A549 (cell line): ENCODE measurements around the gene DPEP2NB. TPM values are rescaled to one million over a fixed set of nuclear protein-coding genes. Genes with fewer than 3 reads are reported as not detected.

ENCODE experiments used
- ATAC-seq, 2 experiments: fragments of 200-7000 bp in 1 of 2; fragments of >200 bp in 1 of 2; cut with Nextera tagmentation in 1 of 2; cut with Tn5 transposase in 1 of 2; 3 replicates each; pipeline versions ENCODE4 v1.8.0 to v1.9.1; 2018 to 2020; ENCODE audit warnings: mild to moderate bottlenecking in 1 of 2, moderate library complexity in 1 of 2
- CTCF ChIA-PET: fragments of 300-600 bp; sonication (Branson Sonifier 250); formaldehyde crosslinking; extraction: SDS; loops from one replicate; lab custom pipeline; 2021; ENCODE audit warnings: antibody characterized with exemption, inconsistent platforms; lab: Yijun Ruan, JAX
- POLR2A ChIA-PET: fragments of 350-600 bp; formaldehyde crosslinking; extraction: SDS; loops from one replicate; lab custom pipeline; 2021; ENCODE audit warnings: antibody characterized with exemption, inconsistent platforms; lab: Yijun Ruan, JAX
- DNase-seq, 2 experiments: peaks; one replicate each; pipeline versions ENCODE4 v3.0.0 to v3.0.0-alpha.2; 2011 to 2016; ENCODE audit warnings: low read depth in 1 of 2, low spot score in 1 of 2
- FAIRE-seq: peaks from 2 replicates; lab custom pipeline; 2011; peaks lifted over from hg19 to GRCh38; lab: Jason Lieb, UNC
- H3K27ac ChIP-seq, 2 experiments: fragments of >200 bp; sonication (Bioruptor Twin); formaldehyde crosslinking; 3 replicates each; pipeline ENCODE4 v1.5.1; 2016 to 2017
- H3K4me1 ChIP-seq: fragments of >200 bp; sonication (Bioruptor Twin); formaldehyde crosslinking; 3 replicates; pipeline ENCODE4 v1.6.1; 2016
- H3K4me2 ChIP-seq: fragments of >200 bp; sonication (Bioruptor Twin); formaldehyde crosslinking; 3 replicates; pipeline ENCODE4 v1.6.1; 2016
- H3K4me3 ChIP-seq: fragments of >200 bp; sonication (Bioruptor Twin); formaldehyde crosslinking; 3 replicates; pipeline ENCODE4 v1.5.1; 2016
- H3K9me3 ChIP-seq: fragments of >200 bp; sonication (Bioruptor Twin); formaldehyde crosslinking; 3 replicates; pipeline ENCODE4 v1.6.1; 2016
- CBX8 ChIP-seq: fragments of 200-600 bp; sonication (generic); IDR thresholded peaks from 2 replicates; pipeline ENCODE4 v1.6.1; 2016
- E2F6 ChIP-seq: IDR thresholded peaks from 2 replicates; pipeline ENCODE4 v1.6.1; 2012; ENCODE audit warnings: low read depth, borderline replicate concordance
- EHMT2 ChIP-seq: fragments of 200-600 bp; sonication (generic); IDR thresholded peaks from 2 replicates; pipeline ENCODE4 v1.6.1; 2016; ENCODE audit warnings: antibody characterized with exemption, low read depth, mild to moderate bottlenecking, moderate library complexity
- EP300 ChIP-seq, 2 experiments: fragments of >200 bp; sonication (Bioruptor Twin); formaldehyde crosslinking; IDR thresholded peaks; 2 replicates in 1 of 2; 3 replicates in 1 of 2; pipeline ENCODE4 v1.6.1; 2016 to 2017
- ESRRA ChIP-seq: fragments of 150-350 bp; IDR thresholded peaks from 2 replicates; pipeline ENCODE4 v1.6.1; 2014; ENCODE audit warnings: mild to moderate bottlenecking, low read length, borderline replicate concordance
- HEYL ChIP-seq: fragments of 250-450 bp; sonication (Bioruptor Pico); IDR thresholded peaks from 2 replicates; pipeline ENCODE4 v1.8.0; 2021; ENCODE audit warnings: mild to moderate bottlenecking, moderate library complexity
- HMGXB4 ChIP-seq: fragments of 250-450 bp; sonication (Bioruptor Pico); IDR thresholded peaks from 2 replicates; pipeline ENCODE4 v1.5.0; 2021; ENCODE audit warnings: mild to moderate bottlenecking, moderate library complexity, borderline replicate concordance
- KDM1A ChIP-seq: fragments of 200-600 bp; sonication (generic); IDR thresholded peaks from 2 replicates; pipeline ENCODE4 v1.6.1; 2016; ENCODE audit warnings: low read depth, mild to moderate bottlenecking
- MAZ ChIP-seq: fragments of 150-350 bp; IDR thresholded peaks from 2 replicates; pipeline ENCODE4 v1.6.1; 2014; ENCODE audit warnings: antibody characterized with exemption, low read depth, low read length, borderline replicate concordance
- MYC ChIP-seq: IDR thresholded peaks from 2 replicates; pipeline ENCODE4 v1.6.1; 2012; ENCODE audit warnings: mild to moderate bottlenecking, inconsistent platforms, low read length, improper control_type of control experiment, borderline replicate concordance
- NFE2L2 ChIP-seq: fragments of 150-350 bp; conservative IDR thresholded peaks from 2 replicates; pipeline ENCODE4 v1.6.1; 2014; ENCODE audit warnings: low read length
- POLR2AphosphoS2 ChIP-seq: conservative IDR thresholded peaks from 2 replicates; pipeline ENCODE4 v1.6.1; 2012; ENCODE audit warnings: low read length, improper control_type of control experiment, inconsistent platforms
- RARB ChIP-seq: fragments of 250-450 bp; sonication (Bioruptor Pico); IDR thresholded peaks from 2 replicates; pipeline ENCODE4 v1.8.0; 2021; ENCODE audit warnings: mild to moderate bottlenecking, moderate library complexity
- SMC3 ChIP-seq: fragments of >200 bp; sonication (Bioruptor Twin); formaldehyde crosslinking; IDR thresholded peaks from 3 replicates; pipeline ENCODE4 v1.6.1; 2018; ENCODE audit warnings: inconsistent platforms
- TFCP2L1 ChIP-seq: fragments of 250-450 bp; sonication (Bioruptor Pico); IDR thresholded peaks from 2 replicates; pipeline ENCODE4 v1.5.0; 2021; ENCODE audit warnings: mild to moderate bottlenecking
- TP53 ChIP-seq: fragments of 250-450 bp; sonication (Bioruptor Pico); IDR thresholded peaks from 2 replicates; pipeline ENCODE4 v1.5.0; 2021; ENCODE audit warnings: mild to moderate bottlenecking, moderate library complexity
- ZC3H11A ChIP-seq: fragments of 450-650 bp; IDR thresholded peaks from 2 replicates; pipeline ENCODE4 v1.6.1; 2014; ENCODE audit warnings: antibody characterized with exemption, mild to moderate bottlenecking
- WGBS: methylation state at CpG from one replicate; pipeline ENCODE4 v1.1.6; 2017; ENCODE audit errors: missing lambda C conversion rate; 5-methylcytosine and 5-hydroxymethylcytosine counted together
- polyA plus RNA-seq, 4 experiments: library from polyadenylated mRNA; depleted of rRNA in 3 of 4; stranded (reverse); fragments of >200 nt; fragmentation: RNase III in 1 of 4; extraction: RNeasy Plus Mini Kit Qiagen cat#74134 plus additional on column Dnase treatment in 1 of 4; gene quantifications; 2 replicates in 3 of 4; 3 replicates in 1 of 4; pipeline ENCODE4 v1.2.3, GENCODE V29; 2011 to 2017

DPEP2NB gene
- polyA plus RNA-seq, 2 of the 4 experiments (the other 2 are of a cell fraction): not detected

DNA sequence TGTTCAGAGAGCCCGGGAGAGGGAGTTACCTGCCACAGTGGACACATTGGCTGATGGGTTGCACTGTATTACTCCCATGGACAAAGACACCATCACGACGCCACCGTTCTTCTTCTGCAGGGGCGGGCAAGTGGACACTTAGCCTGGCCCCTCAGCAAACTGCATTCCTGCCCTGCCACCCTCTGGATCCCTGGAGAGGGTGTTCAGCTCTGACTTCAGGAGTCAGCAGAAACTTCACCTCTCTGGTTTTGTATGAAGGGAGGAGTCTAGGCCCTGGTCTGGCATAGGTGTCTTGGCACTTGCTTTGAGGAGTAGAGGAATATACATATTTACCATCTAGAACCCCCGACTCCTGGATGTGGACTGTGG, 25.7 kb downstream of the DPEP2NB start:
- ATAC-seq (no peak), FAIRE-seq (no peak), DNase-seq (no peak)
- ChIA-PET CTCF (interaction anchor here (0.7 to 5.5 kb wide), 5 partner anchors 9 to 240 kb away, joined by 3 to 21 read pairs (median 5); no protein-coding TSS in a partner anchor), POLR2A (interaction anchor here (0.6 kb wide), 1 partner anchor 95 kb away, joined by 9 read pairs; no protein-coding TSS in a partner anchor)
- Histone ChIP-seq H3K27ac (no peak overlapping the region), H3K9me3 (no peaks in the 10 kb centered on the region), H3K4me3 (no peak overlapping the region), H3K4me2 (no peak overlapping the region), H3K4me1 (peaks cover 8% of the 10 kb centered on the region)
- no peak for TF ChIP-seq ESRRA
- TF ChIP-seq TP53 (CRISPR knock-in tag): no peak
- TF ChIP-seq CBX8: no peak
- TF ChIP-seq TFCP2L1 (CRISPR knock-in tag): no peak
- WGBS: 77% methylated on average over 6 of the region's 6 CpGs

DNA sequence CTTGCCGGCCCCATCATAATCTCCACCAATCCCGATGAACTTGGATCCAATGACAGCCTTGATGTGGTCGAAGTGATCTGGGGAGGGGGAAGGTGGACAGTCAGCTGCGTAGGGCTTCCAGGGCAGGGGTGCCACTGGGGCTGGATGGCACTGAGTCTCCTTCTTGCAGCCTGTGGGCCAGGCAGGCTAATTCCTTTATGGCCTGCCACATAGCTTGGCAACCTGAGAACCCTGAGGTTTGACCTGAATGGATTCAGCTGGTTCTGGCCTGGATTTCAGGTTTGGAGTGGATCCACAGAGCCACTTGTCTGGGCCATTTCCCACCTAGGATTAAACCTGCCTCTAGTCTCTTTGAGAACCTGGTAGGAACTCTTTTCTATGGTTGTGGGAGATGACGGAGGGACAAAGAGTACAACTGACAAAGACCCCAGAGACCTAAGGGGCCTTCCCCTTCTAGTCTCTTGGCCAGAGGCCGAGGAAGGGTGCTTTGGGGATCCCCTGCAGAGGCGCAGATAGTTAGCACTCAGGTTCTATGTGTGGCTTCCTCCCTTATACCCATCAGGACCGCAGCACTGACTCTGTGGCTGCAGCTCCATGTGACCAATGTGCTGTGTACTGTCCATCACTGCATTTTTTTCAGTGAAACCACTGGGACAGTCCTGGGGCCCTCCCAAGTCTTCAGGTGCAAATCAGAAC, 26.2 kb downstream of the DPEP2NB start:
- FAIRE-seq (no peak), DNase-seq (no peak), ATAC-seq (no peak)
- CTCF ChIA-PET: interaction anchor here (0.6 to 5.5 kb wide), 6 partner anchors 9 to 241 kb away, joined by 3 to 20 read pairs (median 4); no protein-coding TSS in a partner anchor
- Histone ChIP-seq H3K4me3 (no peak overlapping the region), H3K4me2 (no peak overlapping the region)
- POLR2A ChIA-PET: interaction anchor here (0.6 kb wide), 1 partner anchor 95 kb away, joined by 9 read pairs; no protein-coding TSS in a partner anchor
- TF ChIP-seq POLR2AphosphoS2: no peak
- TF ChIP-seq, all 56 proteins: peak for 0
- Histone ChIP-seq H3K9me3 (no peaks in the 10 kb centered on the region), H3K27ac (no peak overlapping the region), H3K4me1 (peaks cover 12% of the 10 kb centered on the region)
- 62% methylated on average over 7 of the region's 8 CpGs for WGBS

- CTCF ChIA-PET: interaction anchor here (0.6 to 5.5 kb wide), 5 partner anchors 10 to 242 kb away, joined by 3 to 20 read pairs (median 4); no protein-coding TSS in a partner anchor
- H3K4me2 ChIP-seq: no peak overlapping the region
- ATAC-seq (no peak), DNase-seq (no peak), FAIRE-seq (no peak)
- no peaks in the 10 kb centered on the region for H3K9me3 ChIP-seq
- 69% methylated on average over 3 of the region's 3 CpGs for WGBS
- H3K4me3 ChIP-seq: no peak overlapping the region
- no peak for TF ChIP-seq SMC3
- TF ChIP-seq NFE2L2: no peak
- no peak for TF ChIP-seq HMGXB4 (CRISPR knock-in tag)
- no peak for TF ChIP-seq RARB (CRISPR knock-in tag)
- no peak for TF ChIP-seq POLR2AphosphoS2
- TF ChIP-seq EHMT2: no peak
- TF ChIP-seq CBX8: no peak
- no peak for TF ChIP-seq E2F6
- no peak for TF ChIP-seq MAZ
- TF ChIP-seq ZC3H11A: no peak
- TF ChIP-seq EP300 (IDR thresholded peaks at IDR 0.05): no peak
- no peak for TF ChIP-seq HEYL (CRISPR knock-in tag)
- no peak for TF ChIP-seq MYC
- TF ChIP-seq KDM1A: no peak
- peaks cover 10% of the 10 kb centered on the region for H3K4me1 ChIP-seq
- POLR2A ChIA-PET: no interaction called here
- no peak overlapping the region for H3K27ac ChIP-seq
Measured at GRCh38 chr16:67988675-67989074, 27.0 kb downstream of the DPEP2NB start.
